SIG-M5 treated with dmso at 0.1 percent for 504 hours (cell line): ENCODE data around the gene FHL5.
"Not testable (repeated sequence)": the region's sequence is repeated elsewhere in the genome, so short reads cannot be mapped to it uniquely, and the experiment has no call there.

Experiments
- DNase-seq: peaks from one replicate; lab custom pipeline; 2025; ENCODE audit not compliant: unreplicated experiment; lab: John Stamatoyannopoulos, UW

Gene FHL5

GRCh38 chr6:96608074-96608473 lies 45.1 kb downstream of the FHL5 start:
- DNase-seq: no peak

- no peak for DNase-seq
Observed at GRCh38 chr6:96610019-96610418, 47.1 kb downstream of the FHL5 start.

GRCh38 chr6:96611342-96611991 lies 48.5 kb downstream of the FHL5 start:
- no peak for DNase-seq

GRCh38 chr6:96613291-96613999 lies 50.5 kb downstream of the FHL5 start:
- no peak for DNase-seq

GRCh38 chr6:96620851-96621250 lies 57.9 kb downstream of the FHL5 start:
- DNase-seq: no peak

- no peak for DNase-seq
Observed at GRCh38 chr6:96621983-96622382, 59.1 kb downstream of the FHL5 start.

GRCh38 chr6:96624957-96625356 lies 62.0 kb downstream of the FHL5 start:
- DNase-seq: peak; percentile 1

GRCh38 chr6:96626759-96627364 lies 63.9 kb downstream of the FHL5 start:
- DNase-seq: peak; percentile 61

GRCh38 chr6:96631248-96631647 lies 68.3 kb downstream of the FHL5 start:
- no peak for DNase-seq

GRCh38 chr6:96637979-96638378 lies 75.1 kb downstream of the FHL5 start:
- DNase-seq: not testable (repeated sequence)

GRCh38 chr6:96645106-96645505 lies 82.2 kb downstream of the FHL5 start:
- DNase-seq: no peak

- DNase-seq: no peak
Observed at GRCh38 chr6:96649926-96650325, 87.0 kb downstream of the FHL5 start.

GRCh38 chr6:96651816-96652215 lies 88.9 kb downstream of the FHL5 start:
- no peak for DNase-seq

GRCh38 chr6:96652552-96652951 lies 89.6 kb downstream of the FHL5 start:
- DNase-seq: no peak

GRCh38 chr6:96653181-96653580 lies 90.3 kb downstream of the FHL5 start:
- no peak for DNase-seq

GRCh38 chr6:96656567-96656966 lies 93.6 kb downstream of the FHL5 start:
- no peak for DNase-seq

GRCh38 chr6:96657344-96657743 lies 94.4 kb downstream of the FHL5 start:
- no peak for DNase-seq

- no peak for DNase-seq
Observed at GRCh38 chr6:96659084-96659845, 96.3 kb downstream of the FHL5 start.
